Measurements from ENCODE around the gene OPRD1.

DNA sequence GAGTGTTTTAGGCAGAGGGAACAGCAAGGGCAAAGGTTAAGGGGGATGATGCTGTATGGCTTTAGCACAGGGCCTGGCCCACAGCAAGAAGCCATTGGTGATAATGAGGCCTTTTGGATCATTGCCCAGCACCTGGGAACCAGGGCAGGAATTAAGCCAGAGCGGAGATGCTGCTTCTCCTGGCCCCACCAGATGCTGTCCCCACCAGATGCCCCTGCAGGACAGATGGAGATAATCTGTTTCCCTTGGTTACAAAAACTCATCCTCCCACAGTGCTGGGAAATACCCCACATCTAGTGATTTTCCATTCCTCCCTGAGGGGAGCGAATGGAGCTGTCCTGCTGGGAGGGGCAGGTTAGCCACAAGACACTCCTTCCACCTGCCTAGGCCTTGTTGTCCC lies 18.8 kb downstream of the OPRD1 start:
- TF ChIP-seq CTCF (IDR thresholded peaks at IDR 0.05) = no peak
- TF ChIP-seq POLR2A (IDR thresholded peaks at IDR 0.05) = no peak

All from esophagus squamous epithelium (tissue), 4 donors.